ENCODE data around the gene THY1. TPM values are rescaled to one million over a fixed set of nuclear protein-coding genes. Genes with fewer than 3 reads are reported as not detected.

The THY1 gene
- total RNA-seq, 4 donors from 2014 or later = 2.1 to 28.1 (median 9.4) TPM

- no peaks in the 10 kb centered on the region for H3K27me3 ChIP-seq
- DNase-seq = no peak
- no peaks in the 10 kb centered on the region for H3K9me3 ChIP-seq
- TF ChIP-seq POLR2A (IDR thresholded peaks at IDR 0.05) = no peak
- TF ChIP-seq CTCF (IDR thresholded peaks at IDR 0.05) = no peak
- no peaks in the 10 kb centered on the region for H3K36me3 ChIP-seq
- H3K4me1 ChIP-seq = peaks cover 0 to 24% (median 4%) of the 10 kb centered on the region in 4 donors
- no peak overlapping the region for H3K27ac ChIP-seq
- H3K4me3 ChIP-seq = no peak overlapping the region
These were observed 44.0 kb downstream of the THY1 start for GRCh38 chr11:119378851-119379465.

GRCh38 chr11:119377961-119378667 is 44.9 kb downstream of the THY1 start:
- Histone ChIP-seq H3K4me1 (peaks cover 0 to 27% (median 4%) of the 10 kb centered on the region in 4 donors), H3K27ac (no peak overlapping the region)

GRCh38 chr11:119377112-119377901 is 45.7 kb downstream of the THY1 start:
- no peak overlapping the region for H3K4me3 ChIP-seq
- H3K36me3 ChIP-seq = no peaks in the 10 kb centered on the region
- H3K27ac ChIP-seq = no peak overlapping the region
- TF ChIP-seq POLR2A (IDR thresholded peaks at IDR 0.05) = no peak
- TF ChIP-seq CTCF (IDR thresholded peaks at IDR 0.05) = no peak
- no peaks in the 10 kb centered on the region for H3K27me3 ChIP-seq
- no peak for DNase-seq
- no peaks in the 10 kb centered on the region for H3K9me3 ChIP-seq
- H3K4me1 ChIP-seq = peaks cover 0 to 26% (median 4%) of the 10 kb centered on the region in 4 donors

More at GRCh38 chr11:119377961-119378667, 44.9 kb downstream of the THY1 start:
- Histone ChIP-seq H3K4me3 (no peak overlapping the region), H3K36me3 (no peaks in the 10 kb centered on the region), H3K9me3 (no peaks in the 10 kb centered on the region), H3K27me3 (no peaks in the 10 kb centered on the region)
- no peak for DNase-seq
- TF ChIP-seq POLR2A (IDR thresholded peaks at IDR 0.05) (no peak), CTCF (IDR thresholded peaks at IDR 0.05) (no peak)

- DNase-seq = no peak
- Histone ChIP-seq H3K9me3 (no peaks in the 10 kb centered on the region), H3K36me3 (no peaks in the 10 kb centered on the region), H3K27me3 (no peaks in the 10 kb centered on the region), H3K27ac (peak overlapping the region; percentile 20 to 70 (median 43)), H3K4me1 (peaks cover 0 to 30% (median 3%) of the 10 kb centered on the region in 4 donors), H3K4me3 (no peak overlapping the region)
- TF ChIP-seq POLR2A (IDR thresholded peaks at IDR 0.05) = no peak
- no peak for TF ChIP-seq CTCF (IDR thresholded peaks at IDR 0.05)
These were observed 46.6 kb downstream of the THY1 start for GRCh38 chr11:119376197-119376847.

All from Peyer's patch (tissue), 4 donors.